CD4-positive, alpha-beta T cell treated with Interleukin-6 at 100 ng/mL for 8 hours (primary cell): ENCODE data around the gene TBC1D23.
"Not testable (repeated sequence)": the region's sequence is repeated elsewhere in the genome, so short reads cannot be mapped to it uniquely, and the experiment has no call there.

Experiments
- DNase-seq: peaks from one replicate; pipeline ENCODE4 v3.0.0-alpha.2; 2020; ENCODE audit warnings: mixed read lengths, low spot score

TBC1D23 gene

GRCh38 chr3:100257586-100257985 is 3.2 kb upstream of the TBC1D23 start:
- DNase-seq = no peak

GRCh38 chr3:100260081-100260684 is 609 bp upstream of the TBC1D23 start:
- DNase-seq = no peak

- DNase-seq = no peak
Observed at GRCh38 chr3:100261485-100261903, 702 bp downstream of the TBC1D23 start.

GRCh38 chr3:100262925-100263324 is 2.1 kb downstream of the TBC1D23 start:
- DNase-seq = not testable (repeated sequence)

GRCh38 chr3:100263583-100263982 is 2.8 kb downstream of the TBC1D23 start:
- no peak for DNase-seq

- no peak for DNase-seq
Observed at GRCh38 chr3:100264242-100264641, 3.5 kb downstream of the TBC1D23 start.

- no peak for DNase-seq
Observed at GRCh38 chr3:100265016-100265415, 4.2 kb downstream of the TBC1D23 start.

GRCh38 chr3:100266531-100266930 is 5.7 kb downstream of the TBC1D23 start:
- DNase-seq = no peak

GRCh38 chr3:100268156-100268555 is 7.4 kb downstream of the TBC1D23 start:
- DNase-seq = no peak

GRCh38 chr3:100269001-100269400 is 8.2 kb downstream of the TBC1D23 start:
- no peak for DNase-seq

- no peak for DNase-seq
Observed at GRCh38 chr3:100269410-100270214, 8.8 kb downstream of the TBC1D23 start.

GRCh38 chr3:100270215-100270583 is 9.4 kb downstream of the TBC1D23 start:
- no peak for DNase-seq

GRCh38 chr3:100271522-100271921 is 10.7 kb downstream of the TBC1D23 start:
- no peak for DNase-seq

GRCh38 chr3:100272797-100273611 is 12.2 kb downstream of the TBC1D23 start:
- DNase-seq = not testable (repeated sequence)

GRCh38 chr3:100274361-100274760 is 13.6 kb downstream of the TBC1D23 start:
- no peak for DNase-seq

- no peak for DNase-seq
Observed at GRCh38 chr3:100277255-100277800, 16.5 kb downstream of the TBC1D23 start.

- DNase-seq = no peak
Observed at GRCh38 chr3:100278910-100279309, 18.1 kb downstream of the TBC1D23 start.

GRCh38 chr3:100288288-100288894 is 27.6 kb downstream of the TBC1D23 start:
- DNase-seq = no peak

GRCh38 chr3:100289339-100289738 is 28.5 kb downstream of the TBC1D23 start:
- DNase-seq = no peak

GRCh38 chr3:100295089-100295488 is 34.3 kb downstream of the TBC1D23 start:
- no peak for DNase-seq

- no peak for DNase-seq
Observed at GRCh38 chr3:100297784-100298183, 37.0 kb downstream of the TBC1D23 start.

- DNase-seq = no peak
Observed at GRCh38 chr3:100299016-100299415, 38.2 kb downstream of the TBC1D23 start.
